Adrenal gland (tissue), 12 donors: ENCODE measurements around the gene PLEKHA5. TPM values are rescaled to one million over a fixed set of nuclear protein-coding genes. Genes with fewer than 3 reads are reported as not detected.
"Not testable (repeated sequence)": the region's sequence is repeated elsewhere in the genome, so short reads cannot be mapped to it uniquely, and the experiment has no call there.

ENCODE experiments used
- DNase-seq, 7 donors: peaks; one replicate each; pipeline ENCODE4 v3.0.0-alpha.2; 2019 to 2020
- H3K27ac ChIP-seq, 5 donors: fragments of 200-600 bp; sonication (generic) in 4 of 5; 1 replicate in 3 of 5; 2 replicates in 2 of 5; pipeline versions ENCODE4 v1.5.1 to v1.8.0; 2016 to 2020; ENCODE audit warnings: mild to moderate bottlenecking in 1 of 5
- H3K27me3 ChIP-seq: fragments of 200-600 bp; 2 replicates; pipeline ENCODE4 v1.8.0; 2021
- H3K36me3 ChIP-seq, 2 donors: fragments of 200-600 bp; replicated peaks in 1 of 2; 1 replicate in 1 of 2; 2 replicates in 1 of 2; pipeline versions ENCODE4 v1.5.1 to v1.8.0; 2018 to 2022
- H3K4me1 ChIP-seq, 2 donors: fragments of 200-600 bp; replicated peaks in 1 of 2; 1 replicate in 1 of 2; 2 replicates in 1 of 2; pipeline versions ENCODE4 v1.5.1 to v1.8.0; 2018 to 2021
- H3K4me3 ChIP-seq, 4 donors: fragments of 200-600 bp; sonication (generic) in 3 of 4; one replicate each; pipeline ENCODE4 v1.5.1; 2016 to 2018
- H3K9me3 ChIP-seq, 3 donors: fragments of 200-600 bp; sonication (generic) in 1 of 3; replicated peaks in 1 of 3; 1 replicate in 2 of 3; 2 replicates in 1 of 3; pipeline versions ENCODE4 v1.5.1 to v1.8.0; 2016 to 2021
- POLR2A ChIP-seq, 2 donors: fragments of 450-650 bp; IDR thresholded peaks; one replicate each; pipeline ENCODE4 v1.6.1; 2017; ENCODE audit warnings: antibody characterized with exemption in 2 of 2, mild to moderate bottlenecking in 2 of 2, moderate library complexity in 1 of 2
- WGBS, 4 donors: extraction: QIAGEN DNeasy Blood & Tissue Kit in 2 of 4; methylation state at CpG; one replicate each; pipeline versions ENCODE4 v1.1.5 to v1.1.7; 2013 to 2017; 5-methylcytosine and 5-hydroxymethylcytosine counted together
- intact Hi-C, 2 donors: fragments of 100-400 bp; cut with DNase I; formaldehyde crosslinking; loops; one replicate each; pipeline versions ENCODE4 v1.14.1 to v1.15.0; 2022 to 2023
- polyA plus RNA-seq, 3 donors: library from polyadenylated mRNA; stranded (reverse); fragments of 200-250 nt in 2 of 3; fragments of 350-450 nt in 1 of 3; fragmentation: Illumina TruSeq in 1 of 3; extraction: RNeasy Lipid Tissue Mini Kit (QIAGEN cat#74804) in 1 of 3; gene quantifications; one replicate each; pipeline ENCODE4 v1.2.3, GENCODE V29; 2013 to 2014
- total RNA-seq, 9 donors: library from RNA; depleted of rRNA in 4 of 9; stranded (reverse); fragments of >200 nt in 4 of 9; fragments of 120-200 nt in 1 of 9; fragmentation: NEBNext Ultra II Directional in 1 of 9; extraction: Animal tissue kit (Norgen Biotek cat#: 25700) in 1 of 9; gene quantifications; one replicate each; pipeline versions ENCODE4 v1.1.0 to v1.2.4, GENCODE V29; 2013 to 2023
- TF ChIP-seq, protein P1 (sequence below), 6 experiments: fragments of 450-650 bp in 4 of 6; fragments of 200-600 bp in 2 of 6; sonication (generic) in 1 of 6; IDR thresholded peaks; 1 replicate in 5 of 6; 2 replicates in 1 of 6; pipeline versions ENCODE4 v1.5.1 to v1.8.0; 2016 to 2021; ENCODE audit warnings: antibody characterized with exemption in 6 of 6, mild to moderate bottlenecking in 2 of 6, moderate library complexity in 1 of 6
- donor health status: healthy with polysubstance abuse.
- donor health status: Bipolar disorder and iron deficiency.
- donor health status: DM: yes; HTN: yes; CAD: no.
- donor health status: DM: no; HTN: no; CAD: no.
- donor health status: DM: no; HTN: no; CAD: no.
- donor health status: DM: yes; HTN: yes; CAD: no.

The PLEKHA5 gene
- total and polyA plus RNA-seq, 12 donors, result 26.1 to 165 (median 95.7) TPM

DNA sequence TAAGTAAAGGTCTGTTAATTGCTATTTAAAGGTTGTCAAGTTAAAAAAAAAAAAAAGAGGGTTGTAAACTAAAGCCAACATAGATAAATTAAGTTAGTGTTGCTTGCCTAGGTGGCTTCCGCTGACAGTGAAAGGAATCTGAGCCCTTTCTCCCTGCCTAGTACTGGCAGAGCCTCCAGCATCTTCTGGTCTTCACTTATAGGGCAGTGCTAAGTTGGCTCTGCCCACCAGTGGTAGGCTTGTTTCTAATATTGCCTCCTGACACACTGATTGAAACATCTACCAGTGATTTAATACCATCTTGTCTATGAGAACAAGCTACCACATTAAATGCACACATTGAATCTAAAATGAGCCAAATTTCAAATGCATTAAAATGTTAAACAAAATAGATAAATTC, 39.7 kb downstream of the PLEKHA5 start:
- WGBS, 4 donors, result 89 to 97% (median 96%) methylated on average over 1 of the region's 1 CpG
- TF ChIP-seq POLR2A (IDR thresholded peaks at IDR 0.05), result no peak
- TF ChIP-seq, protein P1, sequence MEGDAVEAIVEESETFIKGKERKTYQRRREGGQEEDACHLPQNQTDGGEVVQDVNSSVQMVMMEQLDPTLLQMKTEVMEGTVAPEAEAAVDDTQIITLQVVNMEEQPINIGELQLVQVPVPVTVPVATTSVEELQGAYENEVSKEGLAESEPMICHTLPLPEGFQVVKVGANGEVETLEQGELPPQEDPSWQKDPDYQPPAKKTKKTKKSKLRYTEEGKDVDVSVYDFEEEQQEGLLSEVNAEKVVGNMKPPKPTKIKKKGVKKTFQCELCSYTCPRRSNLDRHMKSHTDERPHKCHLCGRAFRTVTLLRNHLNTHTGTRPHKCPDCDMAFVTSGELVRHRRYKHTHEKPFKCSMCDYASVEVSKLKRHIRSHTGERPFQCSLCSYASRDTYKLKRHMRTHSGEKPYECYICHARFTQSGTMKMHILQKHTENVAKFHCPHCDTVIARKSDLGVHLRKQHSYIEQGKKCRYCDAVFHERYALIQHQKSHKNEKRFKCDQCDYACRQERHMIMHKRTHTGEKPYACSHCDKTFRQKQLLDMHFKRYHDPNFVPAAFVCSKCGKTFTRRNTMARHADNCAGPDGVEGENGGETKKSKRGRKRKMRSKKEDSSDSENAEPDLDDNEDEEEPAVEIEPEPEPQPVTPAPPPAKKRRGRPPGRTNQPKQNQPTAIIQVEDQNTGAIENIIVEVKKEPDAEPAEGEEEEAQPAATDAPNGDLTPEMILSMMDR (IDR thresholded peaks at IDR 0.05), result no peak
- intact Hi-C loops, result no loop called here
- Histone ChIP-seq H3K27ac (no peak overlapping the region), H3K36me3 (no peaks in the 10 kb centered on the region), H3K27me3 (no peaks in the 10 kb centered on the region), H3K4me1 (peaks cover 0 to 27% of the 10 kb centered on the region in 2 donors), H3K9me3 (no peaks in the 10 kb centered on the region), H3K4me3 (no peak overlapping the region)
- no peak for DNase-seq

DNA sequence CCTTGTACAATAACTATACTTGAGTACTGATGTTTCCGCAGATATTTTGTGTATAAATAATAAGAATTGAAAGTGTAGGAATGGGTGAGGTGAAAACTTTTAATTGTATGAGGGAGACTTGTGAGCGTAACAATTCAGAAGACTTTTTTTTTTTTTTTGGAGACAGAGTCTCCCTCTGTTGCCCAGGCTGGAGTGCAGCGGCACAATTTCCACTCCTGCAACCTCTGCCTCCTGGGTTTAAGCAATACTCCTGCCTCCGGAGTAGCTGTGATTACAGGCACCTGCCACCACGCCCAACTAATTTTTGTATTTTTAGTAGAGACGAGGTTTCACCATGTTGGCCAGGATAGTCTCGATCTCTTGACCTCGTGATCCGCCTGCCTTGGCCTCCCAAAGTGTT, 40.8 kb downstream of the PLEKHA5 start:
- H3K36me3 ChIP-seq, H3K9me3 ChIP-seq, H3K4me3 ChIP-seq, H3K27me3 ChIP-seq, H3K27ac ChIP-seq, intact Hi-C loops, DNase-seq: not testable (repeated sequence)
- 93 to 97% (median 97%) methylated on average over 9 of the region's 9 CpGs for WGBS, 4 donors
- H3K4me1 ChIP-seq, result peaks cover 0 to 23% of the 10 kb centered on the region in 2 donors

DNA sequence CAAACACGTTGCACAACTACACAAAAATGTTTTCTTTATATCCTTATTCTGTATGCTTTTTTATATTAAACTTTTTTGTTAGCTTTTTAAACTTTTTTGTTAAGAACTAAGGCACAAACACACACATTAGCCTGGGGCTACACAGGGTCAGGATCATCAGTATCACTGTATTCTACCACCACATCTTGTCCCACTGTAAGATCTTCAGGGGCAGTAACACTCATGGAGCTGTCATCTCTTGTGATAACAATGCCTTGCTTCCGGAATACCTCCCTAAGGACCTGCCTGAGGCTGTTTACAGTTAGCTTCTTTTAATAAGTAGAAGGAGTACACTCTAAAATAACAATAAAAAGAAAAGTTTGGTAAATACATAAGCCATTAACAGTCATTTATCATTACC, 42.2 kb downstream of the PLEKHA5 start:
- no peak overlapping the region for H3K4me3 ChIP-seq
- no peak for TF ChIP-seq POLR2A (IDR thresholded peaks at IDR 0.05)
- TF ChIP-seq, protein P1 (IDR thresholded peaks at IDR 0.05), result no peak
- intact Hi-C loops, result no loop called here
- H3K27ac ChIP-seq, result no peak overlapping the region
- no peaks in the 10 kb centered on the region for H3K27me3 ChIP-seq
- no peak for DNase-seq
- peaks cover 0 to 14% of the 10 kb centered on the region in 2 donors for H3K4me1 ChIP-seq
- WGBS, 4 donors, result 73 to 77% (median 76%) methylated on average over 2 of the region's 2 CpGs
- H3K9me3 ChIP-seq, result no peaks in the 10 kb centered on the region
- H3K36me3 ChIP-seq, result no peaks in the 10 kb centered on the region

DNA sequence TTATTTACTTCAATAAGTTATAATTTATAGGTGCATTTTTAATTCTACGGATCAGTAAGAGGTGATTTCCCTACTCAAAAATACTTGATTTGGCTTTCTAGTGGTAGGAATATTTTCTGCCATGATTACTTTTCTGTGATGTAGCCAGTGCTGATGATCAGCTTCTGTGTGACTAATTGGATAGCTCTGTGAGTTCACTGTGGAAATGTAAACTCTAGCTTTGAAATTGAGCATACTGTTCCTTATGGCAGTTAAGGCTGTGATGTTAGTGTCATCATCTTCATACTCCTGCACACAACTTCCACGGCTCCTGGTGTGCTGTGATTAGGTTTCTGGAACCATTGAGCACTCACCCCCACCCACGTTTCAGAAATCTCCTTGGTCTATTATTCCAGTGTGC, 48.2 kb downstream of the PLEKHA5 start:
- Histone ChIP-seq H3K4me1 (peaks cover 0 to 4% of the 10 kb centered on the region in 2 donors), H3K27ac (no peak overlapping the region)
- WGBS, 4 donors, result 75 to 82% (median 78%) methylated on average over 3 of the region's 3 CpGs

DNA sequence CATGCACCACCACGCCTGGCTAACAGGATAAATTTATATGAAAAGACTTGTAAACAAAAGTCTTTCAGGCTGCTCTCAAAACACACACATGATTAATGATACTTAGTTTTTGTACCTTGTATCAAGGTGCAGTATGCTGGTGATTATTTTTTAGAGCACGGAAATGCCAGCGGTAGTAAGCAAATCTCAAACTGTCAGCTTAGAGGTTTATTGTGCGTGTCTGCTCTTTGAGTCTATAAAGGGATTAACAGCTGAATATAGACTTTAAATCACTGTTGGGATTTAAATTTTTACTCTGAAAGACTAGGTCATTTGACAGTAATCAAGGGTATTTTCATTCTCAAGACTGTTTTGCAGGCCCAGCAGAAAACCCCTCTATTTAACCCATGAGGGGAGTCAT, 50.5 kb downstream of the PLEKHA5 start:
- Histone ChIP-seq H3K9me3 (no peaks in the 10 kb centered on the region), H3K36me3 (no peaks in the 10 kb centered on the region), H3K27ac (no peak overlapping the region), H3K4me3 (no peak overlapping the region), H3K4me1 (peaks cover 0 to 4% of the 10 kb centered on the region in 2 donors), H3K27me3 (no peaks in the 10 kb centered on the region)
- TF ChIP-seq, protein P1 (IDR thresholded peaks at IDR 0.05), result no peak
- TF ChIP-seq POLR2A (IDR thresholded peaks at IDR 0.05), result no peak
- WGBS, 4 donors, result 94 to 98% (median 95%) methylated on average over 4 of the region's 4 CpGs
- intact Hi-C loops, result no loop called here
- no peak for DNase-seq

More for the DNA sequence above, 48.2 kb downstream of the PLEKHA5 start:
- no peaks in the 10 kb centered on the region for H3K36me3 ChIP-seq
- H3K27me3 ChIP-seq, result no peaks in the 10 kb centered on the region
- intact Hi-C loops, result no loop called here
- H3K4me3 ChIP-seq, result no peak overlapping the region
- H3K9me3 ChIP-seq, result no peaks in the 10 kb centered on the region
- DNase-seq, result no peak
- TF ChIP-seq POLR2A (IDR thresholded peaks at IDR 0.05), result no peak
- TF ChIP-seq, protein P1 (IDR thresholded peaks at IDR 0.05), result no peak
